HG03439 (cell line): ENCODE data around the gene FBXW10B.
"Not testable (repeated sequence)": the region's sequence is repeated elsewhere in the genome, so short reads cannot be mapped to it uniquely, and the experiment has no call there.

Experiments used
- ATAC-seq: cut with Tn5 transposase; IDR thresholded peaks from one replicate; pipeline ENCODE4 v1.9.1; 2021; ENCODE audit warnings: mild to moderate bottlenecking, moderate library complexity; ENCODE audit not compliant: unreplicated experiment

The FBXW10B gene

DNA sequence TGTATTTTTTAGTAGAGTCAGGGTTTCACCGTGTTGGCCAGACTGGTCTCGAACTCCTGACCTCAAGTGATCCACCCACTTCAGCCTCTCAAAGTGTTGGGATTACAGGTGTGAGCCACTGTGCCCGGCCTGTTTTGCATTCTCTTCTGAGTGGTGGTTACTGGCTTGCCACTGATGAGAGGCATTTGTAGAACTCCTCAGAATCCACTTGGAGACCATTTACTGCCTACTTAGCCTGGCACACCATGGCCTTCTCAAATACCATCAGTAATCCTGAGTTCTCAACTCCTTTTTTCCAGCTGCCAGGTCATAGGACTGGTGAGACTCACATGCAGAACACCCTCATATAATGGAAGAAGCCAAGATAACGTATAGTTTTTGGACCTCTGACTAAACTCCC is 22.5 kb upstream of the FBXW10B start:
- not testable (repeated sequence) for ATAC-seq

DNA sequence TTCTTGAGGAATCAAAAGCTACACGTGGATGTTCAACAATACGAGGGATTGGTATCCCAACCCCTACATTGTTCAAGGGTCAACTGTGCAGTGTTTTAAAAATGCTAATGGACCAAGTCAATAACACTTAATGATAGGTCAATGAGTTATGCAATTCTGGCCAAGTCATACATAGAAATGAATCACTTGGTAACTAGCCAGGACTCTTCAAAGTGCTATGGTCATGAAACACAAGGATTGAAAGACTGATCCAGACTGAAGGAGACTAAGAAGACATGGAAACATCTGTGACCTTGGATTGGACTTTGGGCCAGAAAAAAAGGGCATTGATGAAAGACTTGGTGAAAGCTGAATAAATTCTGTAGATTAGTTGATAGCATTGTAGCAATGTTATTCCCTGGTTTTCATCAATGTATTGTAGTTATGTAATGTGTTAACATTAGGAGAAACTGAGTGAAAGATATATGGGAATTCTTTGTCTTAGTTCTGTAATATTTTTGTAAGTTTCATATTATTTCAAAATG is 11.5 kb upstream of the FBXW10B start:
- ATAC-seq: not testable (repeated sequence)

DNA sequence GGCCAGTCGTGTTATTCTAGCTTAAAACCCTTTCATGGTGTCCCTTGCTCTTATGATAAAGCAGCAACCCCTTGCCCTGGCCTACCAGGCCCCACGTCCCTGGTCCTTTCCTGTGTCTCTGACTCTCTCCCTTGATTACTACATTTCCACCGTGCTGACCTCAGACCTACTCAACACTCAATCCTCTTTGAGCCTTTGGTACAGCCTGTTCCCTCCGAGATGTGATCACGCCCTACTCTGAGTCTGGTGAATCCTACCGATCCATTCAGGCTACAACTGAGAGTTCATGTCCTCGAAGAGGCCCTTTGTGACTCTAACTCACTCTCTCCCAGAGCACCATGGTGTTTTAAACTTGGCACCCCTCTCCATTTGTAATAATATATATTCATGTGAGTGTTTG is 10.5 kb upstream of the FBXW10B start:
- not testable (repeated sequence) for ATAC-seq

- not testable (repeated sequence) for ATAC-seq
Measured at GRCh38 chr17:15623661-15624209, 4.2 kb upstream of the FBXW10B start.

DNA sequence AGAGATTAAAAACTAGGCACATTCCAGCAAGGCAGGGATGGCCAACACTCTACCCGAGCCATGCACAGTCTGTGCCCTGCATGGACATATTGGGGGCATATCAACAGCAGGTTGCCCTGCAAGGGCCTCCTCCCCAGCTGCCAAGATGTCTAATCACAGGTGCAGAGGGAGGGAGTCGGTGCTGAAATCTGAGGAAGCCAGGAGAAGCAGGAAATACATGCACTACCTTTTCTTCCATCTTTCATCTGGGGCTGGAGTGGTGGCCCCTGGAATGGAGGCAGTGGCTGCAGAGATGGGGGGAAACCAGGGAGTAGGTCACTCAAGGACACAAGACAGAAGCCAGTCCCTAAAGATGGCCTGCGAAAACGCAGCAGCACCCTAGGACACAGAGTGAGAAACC is 3.8 kb upstream of the FBXW10B start:
- not testable (repeated sequence) for ATAC-seq

GRCh38 chr17:15622124-15622523 is 2.6 kb upstream of the FBXW10B start:
- not testable (repeated sequence) for ATAC-seq

- ATAC-seq: not testable (repeated sequence)
Measured at GRCh38 chr17:15616828-15617227, 2.7 kb downstream of the FBXW10B start.

GRCh38 chr17:15615850-15616249 is 3.7 kb downstream of the FBXW10B start:
- not testable (repeated sequence) for ATAC-seq

DNA sequence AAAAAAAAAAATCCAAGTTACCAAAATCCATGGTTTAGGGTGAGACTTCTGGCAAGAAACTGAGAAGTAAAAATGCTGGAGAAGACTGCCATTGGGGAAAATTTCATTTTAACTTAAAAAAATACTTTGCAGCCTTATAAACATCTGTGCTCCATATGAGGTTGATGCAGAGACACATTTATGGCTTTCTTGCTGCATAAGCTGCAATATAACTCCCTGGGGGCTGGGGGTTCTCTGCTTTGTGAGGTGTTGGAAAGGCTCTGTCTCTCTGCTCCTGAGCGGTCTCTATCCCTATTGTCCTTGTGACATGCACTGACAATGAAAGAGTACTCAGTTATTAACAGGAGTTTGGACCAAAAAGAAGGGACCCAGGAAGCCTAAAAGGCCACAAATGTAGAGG is 6.4 kb downstream of the FBXW10B start:
- not testable (repeated sequence) for ATAC-seq

GRCh38 chr17:15592960-15593359 is 26.5 kb downstream of the FBXW10B start:
- not testable (repeated sequence) for ATAC-seq

GRCh38 chr17:15591986-15592385 is 27.5 kb downstream of the FBXW10B start:
- ATAC-seq: not testable (repeated sequence)

DNA sequence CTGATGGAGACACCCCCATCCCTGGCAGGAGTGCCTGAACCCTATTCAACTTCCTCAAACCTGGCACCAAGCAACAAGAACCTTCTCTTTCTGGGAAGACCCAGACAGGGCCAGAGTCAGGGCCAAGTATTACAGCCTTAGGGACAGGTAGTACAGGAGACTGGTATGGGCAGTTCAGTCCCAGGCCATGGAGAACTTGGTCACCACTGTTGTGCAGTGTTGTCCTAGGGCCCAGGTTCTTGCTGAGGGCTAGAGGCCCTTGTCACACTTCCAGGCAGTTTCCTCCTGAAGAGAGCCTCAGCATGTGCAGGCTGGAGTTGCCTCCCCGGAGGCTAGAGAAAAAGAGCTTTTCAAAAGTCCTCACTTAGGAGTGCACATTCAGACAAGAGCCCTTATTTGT is 28.7 kb downstream of the FBXW10B start:
- not testable (repeated sequence) for ATAC-seq

DNA sequence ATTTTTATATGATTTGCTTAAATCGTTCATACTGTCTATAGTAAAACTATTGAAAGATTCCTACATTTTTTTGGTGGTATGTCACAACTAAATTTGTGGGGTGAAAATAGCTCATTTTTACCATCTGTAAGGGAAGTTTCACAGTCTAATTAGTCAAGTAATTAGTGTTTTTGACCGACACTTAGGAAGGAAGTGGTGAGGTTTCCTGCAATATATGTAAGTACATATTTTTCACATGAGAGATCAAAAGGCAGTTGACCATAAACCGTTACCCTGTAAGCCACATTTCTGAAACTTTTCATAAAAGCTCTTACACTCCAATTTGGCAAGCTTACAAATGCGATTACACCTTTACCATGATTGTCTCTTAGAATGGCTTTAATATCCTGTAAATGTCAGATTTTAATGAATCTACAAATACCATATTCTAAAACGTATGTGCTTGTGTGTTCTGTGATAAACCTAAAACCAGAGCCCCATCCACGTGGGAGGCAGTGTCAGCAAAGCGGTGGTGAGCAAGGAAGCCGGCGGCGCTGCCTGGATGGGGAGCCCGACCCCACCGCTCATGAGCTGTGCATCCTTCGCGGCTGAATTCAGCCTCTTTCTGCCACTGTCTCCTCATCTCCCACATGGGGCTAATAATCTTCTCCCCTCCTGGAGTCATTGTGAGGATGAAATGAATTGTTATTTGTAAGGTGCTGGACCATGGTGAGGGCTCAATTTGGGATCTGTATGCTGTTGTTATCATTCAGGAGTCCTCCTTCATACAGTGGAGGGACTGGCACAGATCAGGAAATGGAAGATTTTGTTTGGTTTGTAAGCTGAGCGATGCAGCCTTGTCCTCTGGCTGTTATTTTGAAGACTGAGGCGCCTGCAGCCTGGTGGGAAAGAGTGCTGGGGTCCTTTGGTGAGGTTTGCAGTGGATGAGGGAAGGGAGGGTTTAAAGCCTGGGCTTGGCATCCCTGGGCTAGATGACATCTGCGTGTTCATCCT is 29.7 kb downstream of the FBXW10B start:
- not testable (repeated sequence) for ATAC-seq

DNA sequence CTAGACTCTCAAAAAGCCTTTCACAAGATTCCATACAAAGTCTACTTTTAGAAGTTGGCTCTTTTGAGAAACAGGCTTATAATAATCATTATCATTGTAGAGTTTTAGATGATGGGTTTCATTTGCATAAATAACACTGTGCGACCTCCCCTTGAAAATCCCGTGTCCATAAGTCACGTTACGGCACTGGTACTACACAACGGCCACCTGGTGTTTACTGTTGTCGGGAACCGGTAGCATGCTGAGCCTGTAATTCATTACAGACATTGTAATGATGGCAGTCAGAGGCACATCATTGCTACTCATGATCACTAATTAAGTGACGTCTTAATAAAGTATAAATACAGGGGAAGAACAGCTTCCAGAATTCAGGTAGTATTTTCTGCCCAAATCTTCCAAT is 31.5 kb downstream of the FBXW10B start:
- ATAC-seq: not testable (repeated sequence)

DNA sequence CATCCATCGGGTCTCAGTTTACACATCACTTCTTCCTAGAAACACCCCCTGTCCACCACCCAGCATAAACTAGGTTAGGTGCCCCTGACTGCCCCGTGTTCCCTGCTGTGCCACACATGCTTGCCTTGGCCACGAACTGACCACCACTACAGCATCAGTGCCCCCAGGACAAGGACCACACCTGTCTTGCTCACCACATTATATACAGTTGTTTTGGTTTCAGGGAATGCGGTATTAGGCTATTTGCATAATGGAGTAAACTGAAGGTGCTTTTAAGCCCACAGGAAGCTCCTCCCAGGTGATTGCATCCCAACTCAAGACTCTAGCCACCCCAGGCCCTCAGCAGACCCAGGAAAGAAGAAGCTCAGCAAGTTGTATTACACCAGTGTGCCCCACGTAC is 36.2 kb downstream of the FBXW10B start:
- not testable (repeated sequence) for ATAC-seq

- ATAC-seq: not testable (repeated sequence)
Measured at GRCh38 chr17:15581462-15581861, 38.0 kb downstream of the FBXW10B start.

GRCh38 chr17:15576848-15577247 is 42.7 kb downstream of the FBXW10B start:
- ATAC-seq: not testable (repeated sequence)

DNA sequence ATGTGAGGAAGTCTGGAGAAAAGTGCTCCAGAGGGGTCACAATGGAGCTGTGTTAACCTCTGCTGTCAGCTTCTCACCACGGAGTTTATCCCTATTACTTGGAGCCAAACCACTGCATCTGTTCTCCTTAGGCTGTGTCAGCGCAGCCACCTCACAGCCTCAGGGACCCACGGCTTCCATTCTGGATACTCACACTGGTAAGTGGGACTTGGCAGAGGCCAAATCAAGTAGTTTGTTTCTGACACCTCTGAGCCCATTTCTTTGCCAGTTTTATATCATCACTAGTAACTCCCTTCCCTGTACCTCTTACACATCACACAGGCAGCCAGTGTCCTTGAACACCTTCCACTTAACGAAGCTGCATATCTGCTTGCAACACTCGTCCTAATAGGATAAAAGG is 44.8 kb downstream of the FBXW10B start:
- ATAC-seq: not testable (repeated sequence)

DNA sequence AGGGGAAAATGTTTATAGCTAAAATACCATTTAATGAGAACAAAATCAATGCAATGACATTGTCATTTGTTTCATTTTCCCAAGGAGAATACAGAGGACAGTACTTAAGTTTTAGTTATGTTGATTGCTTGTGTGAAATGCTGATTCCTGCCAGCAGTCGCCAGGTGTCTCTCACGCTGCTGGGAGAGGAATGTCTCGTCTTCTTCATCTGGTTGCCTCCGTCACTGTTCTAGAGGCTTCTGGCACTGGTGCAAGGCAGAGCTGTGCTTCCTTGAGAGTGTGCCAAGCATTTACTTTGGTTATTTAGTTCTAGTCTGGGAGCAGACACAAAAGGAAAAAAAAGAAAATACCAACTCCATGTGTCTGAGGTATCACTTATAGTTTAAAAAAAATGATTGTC is 45.6 kb downstream of the FBXW10B start:
- not testable (repeated sequence) for ATAC-seq
